HG03095 (cell line): ENCODE measurements around the gene TGM1.

Source experiments
- ATAC-seq: cut with Tn5 transposase; IDR thresholded peaks from one replicate; pipeline ENCODE4 v1.9.1; 2021; ENCODE audit warnings: moderate library complexity; ENCODE audit not compliant: unreplicated experiment

The TGM1 gene

DNA sequence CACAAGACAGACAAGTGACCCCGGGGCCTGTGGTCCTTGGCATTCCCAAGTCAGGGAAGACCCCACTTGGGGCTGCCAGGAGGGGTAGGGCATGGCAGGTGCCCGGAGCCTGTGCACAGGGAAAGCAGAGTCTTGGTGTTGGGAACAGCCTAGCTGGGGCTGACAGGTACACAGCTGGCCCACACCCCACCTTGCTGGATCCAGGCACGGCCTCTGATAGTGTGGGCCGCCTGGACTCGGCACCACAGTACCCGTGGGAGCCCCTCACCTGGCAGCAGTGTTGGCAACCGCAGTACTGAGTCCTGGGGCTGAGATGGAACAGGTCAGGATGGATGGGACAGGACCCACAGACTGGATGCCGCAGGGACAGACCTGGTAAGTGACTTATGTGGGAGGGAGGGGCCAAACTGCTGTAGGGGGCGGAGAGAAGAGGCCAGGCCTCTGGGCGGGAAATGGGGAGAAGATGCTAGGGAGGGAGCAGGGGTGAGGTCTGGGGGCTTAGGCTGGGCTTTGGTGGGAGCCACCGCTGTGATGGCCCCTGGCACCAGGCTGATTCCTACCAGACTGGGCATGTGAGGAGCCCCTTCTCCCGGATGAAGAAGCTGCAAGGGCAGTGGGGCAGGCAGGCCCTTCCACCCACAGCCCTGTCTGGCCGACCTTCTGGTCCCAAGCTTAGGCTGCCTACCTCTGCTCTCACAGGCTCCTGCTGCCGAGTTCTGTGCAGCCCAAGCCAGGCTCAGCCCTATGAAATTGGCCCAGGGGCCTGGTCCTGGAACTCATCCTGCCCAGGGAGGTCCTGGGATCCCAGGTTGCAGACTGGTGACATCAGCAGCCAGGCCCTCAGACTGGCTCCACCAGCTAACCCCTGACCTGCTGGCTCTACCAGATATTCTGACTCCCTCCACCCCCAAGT, at the start of gene TGM1:
Gene TGM1, minus strand, starts transcription at position 357 of the 913 bp plus-strand sequence. CDS start 825 bp downstream, outside the sequence.
- ATAC-seq = no peak

DNA sequence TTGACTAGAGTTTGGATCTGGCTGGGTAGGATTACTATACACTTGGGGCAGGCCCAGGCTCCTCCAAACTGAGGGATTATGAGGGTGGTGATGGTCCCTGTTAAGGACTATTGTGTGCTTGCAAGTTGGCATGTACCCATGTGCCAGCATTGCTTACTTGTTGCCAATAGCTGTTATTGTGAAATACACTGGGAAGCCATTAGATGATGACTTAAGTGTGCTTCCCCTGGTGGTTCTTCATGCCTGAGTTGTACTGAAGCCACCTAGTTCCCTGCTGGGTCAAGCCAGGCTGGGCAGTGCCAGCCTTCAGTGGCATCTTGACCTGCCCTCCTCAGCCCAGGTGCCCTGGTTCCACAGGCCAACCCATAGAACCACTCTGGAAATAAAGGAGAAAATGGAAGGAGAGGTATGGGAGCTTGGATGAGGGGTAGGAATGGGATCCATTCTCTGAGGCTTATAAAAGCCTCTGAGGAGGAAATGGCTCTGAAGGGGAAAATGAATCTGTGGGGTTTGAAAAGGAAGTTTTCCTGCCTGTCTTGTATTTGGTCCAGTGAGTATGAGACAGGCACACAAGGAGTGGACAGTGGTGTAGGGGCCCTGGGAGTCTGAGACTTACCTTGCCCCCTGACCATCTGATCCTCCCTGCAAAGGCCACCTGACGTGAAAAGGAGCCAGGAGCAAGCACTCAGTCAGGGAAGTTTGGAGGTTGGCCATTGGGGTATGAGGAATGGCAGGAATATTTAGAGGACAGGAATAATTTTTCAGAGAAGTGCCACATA, 49.0 kb upstream of the TGM1 start:
- ATAC-seq = no peak

DNA sequence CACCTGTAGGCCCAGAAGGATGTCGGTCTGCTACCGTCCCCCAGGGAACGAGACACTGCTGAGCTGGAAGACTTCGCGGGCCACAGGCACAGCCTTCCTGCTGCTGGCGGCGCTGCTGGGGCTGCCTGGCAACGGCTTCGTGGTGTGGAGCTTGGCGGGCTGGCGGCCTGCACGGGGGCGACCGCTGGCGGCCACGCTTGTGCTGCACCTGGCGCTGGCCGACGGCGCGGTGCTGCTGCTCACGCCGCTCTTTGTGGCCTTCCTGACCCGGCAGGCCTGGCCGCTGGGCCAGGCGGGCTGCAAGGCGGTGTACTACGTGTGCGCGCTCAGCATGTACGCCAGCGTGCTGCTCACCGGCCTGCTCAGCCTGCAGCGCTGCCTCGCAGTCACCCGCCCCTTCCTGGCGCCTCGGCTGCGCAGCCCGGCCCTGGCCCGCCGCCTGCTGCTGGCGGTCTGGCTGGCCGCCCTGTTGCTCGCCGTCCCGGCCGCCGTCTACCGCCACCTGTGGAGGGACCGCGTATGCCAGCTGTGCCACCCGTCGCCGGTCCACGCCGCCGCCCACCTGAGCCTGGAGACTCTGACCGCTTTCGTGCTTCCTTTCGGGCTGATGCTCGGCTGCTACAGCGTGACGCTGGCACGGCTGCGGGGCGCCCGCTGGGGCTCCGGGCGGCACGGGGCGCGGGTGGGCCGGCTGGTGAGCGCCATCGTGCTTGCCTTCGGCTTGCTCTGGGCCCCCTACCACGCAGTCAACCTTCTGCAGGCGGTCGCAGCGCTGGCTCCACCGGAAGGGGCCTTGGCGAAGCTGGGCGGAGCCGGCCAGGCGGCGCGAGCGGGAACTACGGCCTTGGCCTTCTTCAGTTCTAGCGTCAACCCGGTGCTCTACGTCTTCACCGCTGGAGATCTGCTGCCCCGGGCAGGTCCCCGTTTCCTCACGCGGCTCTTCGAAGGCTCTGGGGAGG, 47.9 kb upstream of the TGM1 start, which contains the start of gene LTB4R:
Gene LTB4R, plus strand, starts transcription at position 857 of the 959 bp plus-strand sequence. CDS start 4,150 bp downstream, outside the sequence.
- ATAC-seq = peak; percentile 70

DNA sequence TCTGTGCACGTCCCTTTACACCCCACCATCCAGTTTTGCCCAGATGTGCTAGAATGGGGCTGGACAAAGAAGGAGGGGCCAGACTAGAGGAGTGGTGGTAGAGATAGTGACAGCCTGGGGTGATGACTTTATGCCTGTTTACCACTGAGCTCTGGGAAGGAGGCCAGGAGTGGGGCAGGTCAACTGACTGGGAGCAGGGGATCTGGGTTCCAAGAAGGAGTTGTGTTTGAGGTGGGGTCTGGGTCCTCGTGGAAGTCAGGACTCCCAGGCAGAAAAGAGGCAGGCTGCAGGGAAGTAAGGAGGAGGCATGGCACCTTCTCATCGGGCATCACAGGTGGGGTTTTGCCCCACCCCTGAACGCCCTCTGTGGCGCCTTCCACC, 47.3 kb upstream of the TGM1 start:
- ATAC-seq = no peak

DNA sequence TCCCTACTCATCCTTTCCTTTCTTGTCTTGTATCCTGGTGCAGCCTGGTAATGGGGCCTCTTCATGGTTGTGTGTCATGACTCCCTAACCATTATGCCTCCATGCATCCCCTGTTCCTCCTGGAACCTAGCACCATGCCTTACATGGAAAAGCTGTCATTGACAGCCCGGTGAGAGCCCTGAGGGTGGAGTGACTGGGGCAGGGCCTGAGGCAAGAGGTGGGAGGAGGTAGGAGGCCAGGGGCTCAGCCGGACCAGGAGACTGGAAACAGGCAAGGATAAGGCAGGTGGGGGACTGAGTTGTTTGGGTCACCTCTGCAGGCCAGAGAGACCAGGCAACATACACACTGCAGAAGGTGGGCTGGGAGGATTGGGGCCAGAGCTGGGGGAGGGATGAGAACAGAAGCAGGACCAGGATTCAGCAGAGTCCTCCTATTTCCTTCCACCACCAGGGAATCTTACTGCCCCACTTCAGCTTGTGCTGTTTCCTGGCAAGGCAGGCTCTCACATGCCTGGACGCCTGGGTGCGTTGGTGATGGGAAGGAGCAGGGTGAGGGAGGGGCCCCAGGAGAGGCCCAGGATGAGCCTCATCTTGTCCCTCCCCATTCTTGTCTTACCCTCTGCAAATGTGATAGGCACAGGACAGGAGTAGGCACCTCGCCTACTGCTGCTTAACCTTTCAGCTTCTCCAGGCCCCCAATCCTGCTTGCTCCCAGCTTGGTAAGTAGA, 46.7 kb upstream of the TGM1 start, which contains the start of gene LTB4R2:
Gene LTB4R2, plus strand, starts transcription at position 603 of the 727 bp plus-strand sequence. CDS start 525 bp downstream, outside the sequence.
- ATAC-seq = no peak

DNA sequence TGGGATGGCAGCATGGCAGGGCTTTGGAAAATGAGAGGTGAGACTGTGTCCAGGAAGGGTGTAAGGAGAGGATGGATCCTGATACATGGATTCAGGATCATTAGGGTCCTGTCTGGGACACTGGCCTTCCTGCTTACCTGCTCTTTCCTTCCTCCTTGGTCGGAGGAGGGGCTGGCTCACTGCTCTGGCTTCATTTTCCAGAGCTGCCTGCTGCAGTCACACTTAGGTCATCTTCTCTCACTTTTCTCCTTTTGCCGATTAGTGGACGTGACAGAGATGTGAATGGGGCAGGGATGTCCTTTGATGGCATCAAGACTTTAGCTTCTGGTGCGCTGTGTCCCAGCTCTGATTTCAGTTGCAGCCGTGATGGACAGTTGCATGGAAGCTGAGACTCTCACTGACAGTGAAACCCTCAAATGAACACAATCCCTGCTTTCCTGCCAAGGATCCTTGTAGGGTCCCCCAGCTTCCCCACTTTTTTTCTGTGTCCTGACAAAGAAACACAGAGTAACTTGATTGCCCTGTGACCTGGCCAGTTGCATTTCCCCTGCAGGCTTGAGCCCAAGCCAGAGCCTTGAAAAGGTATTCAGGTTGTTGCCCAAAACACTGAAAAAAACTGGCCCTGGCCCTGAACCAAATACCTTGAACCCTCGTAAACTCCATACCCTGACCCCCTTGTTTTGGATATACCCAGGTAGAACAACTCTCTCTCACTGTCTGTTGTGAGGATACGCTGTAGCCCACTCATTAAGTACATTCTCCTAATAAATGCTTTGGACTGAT, 45.6 kb upstream of the TGM1 start:
- no peak for ATAC-seq

DNA sequence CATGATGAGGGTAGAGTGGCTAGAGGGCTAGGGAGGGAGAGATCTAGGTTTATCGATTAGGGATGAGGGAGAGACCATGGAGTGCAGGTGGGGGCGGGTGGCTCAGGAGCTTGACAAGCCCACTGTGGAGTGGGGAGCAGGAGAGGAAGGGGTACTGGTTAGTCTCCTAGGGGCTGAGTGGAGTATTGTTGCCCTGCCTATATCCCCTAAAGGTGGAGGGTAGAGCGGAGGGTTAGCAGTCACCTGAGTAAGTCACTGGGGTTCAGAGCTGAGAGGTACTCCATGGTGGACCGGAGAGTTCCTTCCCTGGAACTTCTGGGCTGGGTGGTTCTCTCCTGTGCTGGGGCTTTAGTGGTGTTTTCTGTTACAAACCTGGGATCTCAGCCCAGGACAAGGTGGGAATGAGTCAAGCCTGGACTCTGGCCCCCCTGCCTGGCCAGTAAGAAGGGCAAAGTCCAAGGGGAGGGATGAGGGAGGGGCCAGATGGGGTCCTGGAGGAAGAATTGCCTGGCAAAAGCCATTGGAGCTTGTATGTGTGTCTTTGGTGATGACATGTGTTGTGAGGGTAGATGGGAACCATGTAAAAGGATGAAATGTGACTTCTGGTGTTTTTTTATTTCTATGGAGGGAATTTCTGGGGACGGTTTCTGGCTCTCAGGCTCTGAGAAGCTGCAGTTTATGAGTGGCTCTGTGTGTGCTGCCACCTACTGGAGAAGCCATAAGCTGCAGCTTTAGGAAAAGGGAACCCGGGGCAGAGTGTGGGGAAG, 44.8 kb upstream of the TGM1 start, which contains the start of gene CIDEB:
Gene CIDEB, minus strand, starts transcription at position 403 of the 767 bp plus-strand sequence. Its CDS starts 119 bp downstream, at position 284.
- no peak for ATAC-seq

DNA sequence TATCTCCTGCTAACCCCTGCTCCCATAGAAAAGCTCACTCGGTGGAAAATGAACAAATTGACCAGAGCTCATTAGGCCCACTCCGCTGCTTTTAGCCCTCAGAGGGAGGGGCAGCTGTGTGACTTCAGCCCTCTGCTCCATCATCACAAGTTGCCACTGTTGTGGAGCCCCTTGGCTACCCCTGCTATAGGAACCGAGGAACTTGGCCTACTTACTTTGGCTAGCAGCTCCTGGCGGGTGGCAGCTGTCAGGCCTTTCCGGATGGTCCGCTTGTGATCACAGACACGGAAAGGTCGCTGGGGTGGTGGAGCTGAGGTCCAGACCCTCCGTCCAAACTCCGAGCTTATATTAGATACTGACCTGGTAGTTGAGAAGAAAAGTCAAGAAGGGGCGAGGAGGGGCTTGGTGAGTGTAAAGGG, 44.2 kb upstream of the TGM1 start:
- ATAC-seq = no peak

DNA sequence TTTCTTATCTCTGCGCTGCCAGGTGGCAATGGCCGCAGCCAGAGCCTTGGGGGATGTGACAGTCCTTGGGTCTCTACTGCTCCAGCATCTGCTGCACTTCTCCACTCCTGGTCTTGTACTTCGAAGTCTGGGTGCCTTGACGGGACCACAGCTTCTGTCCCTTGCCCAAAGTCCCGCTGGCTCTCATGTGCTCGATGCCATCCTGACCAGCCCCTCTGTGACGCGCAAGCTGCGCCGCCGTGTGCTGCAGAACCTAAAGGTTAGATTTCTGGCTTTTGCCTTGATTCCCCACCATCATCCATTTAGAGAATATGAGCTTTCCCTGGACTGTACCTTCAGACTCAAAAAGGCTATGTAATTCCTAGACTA, 41.0 kb upstream of the TGM1 start:
- no peak for ATAC-seq

DNA sequence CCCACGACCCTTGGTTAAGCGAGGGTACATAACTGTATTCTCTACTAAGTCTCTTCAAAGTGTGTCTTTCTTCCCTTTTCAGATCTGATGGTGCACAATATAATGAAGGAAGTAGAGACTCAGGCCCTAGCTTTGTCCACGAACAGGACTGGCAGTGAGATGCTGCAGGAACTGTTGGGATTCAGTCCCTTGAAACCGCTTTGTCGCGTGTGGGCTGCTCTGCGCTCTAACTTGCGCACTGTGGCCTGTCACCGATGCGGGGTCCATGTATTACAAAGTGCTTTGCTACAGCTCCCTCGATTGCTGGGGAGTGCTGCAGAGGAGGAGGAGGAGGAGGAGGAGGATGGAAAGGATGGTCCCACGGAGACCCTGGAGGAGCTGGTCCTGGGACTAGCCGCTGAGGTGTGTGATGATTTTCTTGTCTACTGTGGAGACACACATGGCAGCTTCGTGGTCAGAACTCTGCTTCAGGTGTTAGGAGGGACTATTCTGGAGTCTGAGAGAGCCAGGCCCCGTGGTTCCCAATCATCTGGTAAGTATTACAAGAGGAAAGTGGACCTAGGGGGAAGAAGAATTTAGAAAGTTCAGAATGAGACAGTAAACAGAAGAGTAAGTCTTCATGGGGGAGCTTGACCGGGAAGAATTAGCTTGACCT, 37.5 kb upstream of the TGM1 start:
- ATAC-seq = no peak

DNA sequence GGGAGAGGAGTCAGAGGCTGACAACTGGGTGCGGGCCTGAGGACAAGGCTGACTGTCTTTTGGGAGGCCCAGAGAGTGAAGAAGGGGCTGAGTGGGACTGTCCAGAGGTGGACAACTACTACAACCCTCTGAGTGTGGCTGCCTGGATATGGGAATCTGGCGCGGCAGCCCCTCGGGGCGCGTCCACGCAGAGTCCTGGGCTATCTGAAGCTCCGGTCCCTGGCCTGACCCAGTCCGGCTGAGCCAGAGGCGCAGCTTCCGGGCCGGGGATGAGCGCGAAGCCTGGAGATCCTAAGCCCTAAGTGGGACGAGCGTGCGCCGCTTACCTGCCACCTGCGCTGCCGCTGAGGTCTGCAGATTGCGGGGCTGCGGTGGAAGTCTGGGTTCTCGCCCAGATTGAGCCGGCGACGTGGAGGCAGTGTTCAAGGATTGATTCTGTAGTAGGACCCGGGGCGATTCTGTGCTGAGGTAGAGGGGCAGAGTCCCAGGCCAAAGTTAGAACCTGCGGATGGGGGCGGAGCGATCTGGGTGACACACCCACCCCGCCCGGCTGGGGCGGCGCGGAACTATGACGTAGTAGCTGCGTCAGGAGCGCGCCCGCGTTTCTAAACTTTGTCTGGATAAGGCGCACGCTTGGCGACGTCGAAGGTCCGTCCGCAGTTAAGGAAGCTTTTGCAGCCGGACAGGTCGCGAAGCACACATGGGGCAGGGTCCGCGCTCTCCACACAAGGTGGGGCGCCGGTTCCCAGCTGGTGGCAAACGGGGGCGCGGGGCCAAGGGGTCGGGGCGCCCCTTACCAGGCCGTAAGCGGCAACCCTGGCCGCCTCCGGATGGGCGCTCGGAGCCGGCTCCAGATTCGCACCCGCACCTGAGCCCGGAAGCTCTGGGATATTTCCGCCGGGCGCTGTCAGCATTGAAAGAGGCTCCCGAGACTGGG, 36.5 kb upstream of the TGM1 start, which contains the start of the genes DHRS1 and NOP9:
Gene DHRS1, minus strand, starts transcription at position 526 of the 937 bp plus-strand sequence. CDS start 674 bp downstream, outside the sequence.
Gene NOP9, plus strand, starts transcription at position 596 of the 937 bp plus-strand sequence. Its CDS starts 105 bp downstream, at position 701.
- peak; percentile 59 for ATAC-seq

DNA sequence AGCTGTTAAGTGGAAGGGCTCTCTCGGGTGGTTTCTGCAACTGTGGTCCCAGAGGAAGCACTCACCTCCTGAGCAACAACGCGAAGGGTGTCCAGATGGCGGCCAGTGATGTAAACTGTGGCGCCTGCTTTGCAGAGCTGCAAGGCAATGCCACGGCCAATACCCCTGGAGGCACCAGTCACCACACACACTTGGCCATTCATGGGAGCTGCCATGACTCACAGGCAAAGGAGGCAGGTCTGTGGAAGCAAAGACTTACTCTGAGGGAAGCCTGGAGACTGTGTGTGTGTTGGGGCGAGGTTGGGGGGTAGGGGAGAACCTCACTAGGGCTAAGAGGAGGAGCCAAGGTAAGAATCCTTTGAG, 35.9 kb upstream of the TGM1 start:
- ATAC-seq = no peak

DNA sequence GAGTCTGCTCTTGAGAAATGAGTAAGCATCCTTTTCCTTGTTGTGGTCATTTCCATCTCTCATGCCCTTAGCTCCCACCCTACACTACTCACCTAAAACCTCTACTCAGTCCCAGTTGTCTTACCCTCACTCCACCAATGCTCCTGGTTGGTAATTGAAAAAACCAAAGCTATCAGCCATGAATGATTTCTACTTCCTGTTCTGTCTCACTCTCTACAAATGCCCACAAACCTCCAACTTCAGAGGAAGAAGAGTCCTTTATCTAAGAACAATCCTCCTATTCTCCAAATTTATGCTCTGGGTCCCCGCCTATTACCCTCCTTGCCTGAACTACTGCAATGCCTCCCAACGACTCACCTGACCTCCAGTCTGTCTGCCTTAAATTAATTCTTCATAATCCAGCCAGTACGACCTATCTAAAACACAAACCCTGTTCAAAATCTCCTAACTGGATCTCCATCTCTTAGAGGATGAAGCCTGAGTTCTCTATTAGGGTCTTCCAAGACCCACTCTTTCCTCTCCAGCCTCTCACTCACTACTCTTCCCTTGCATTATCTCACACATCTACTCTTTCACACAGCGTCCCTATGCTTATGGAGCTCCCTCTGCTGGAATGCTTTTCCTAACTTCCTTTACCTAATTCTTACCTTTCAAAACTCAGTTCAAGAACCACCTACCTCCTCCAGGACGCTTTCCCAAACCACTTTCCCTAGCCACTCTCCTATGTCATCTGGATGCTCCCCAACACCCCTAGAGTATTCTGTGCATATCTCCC, 34.4 kb upstream of the TGM1 start:
- no peak for ATAC-seq

DNA sequence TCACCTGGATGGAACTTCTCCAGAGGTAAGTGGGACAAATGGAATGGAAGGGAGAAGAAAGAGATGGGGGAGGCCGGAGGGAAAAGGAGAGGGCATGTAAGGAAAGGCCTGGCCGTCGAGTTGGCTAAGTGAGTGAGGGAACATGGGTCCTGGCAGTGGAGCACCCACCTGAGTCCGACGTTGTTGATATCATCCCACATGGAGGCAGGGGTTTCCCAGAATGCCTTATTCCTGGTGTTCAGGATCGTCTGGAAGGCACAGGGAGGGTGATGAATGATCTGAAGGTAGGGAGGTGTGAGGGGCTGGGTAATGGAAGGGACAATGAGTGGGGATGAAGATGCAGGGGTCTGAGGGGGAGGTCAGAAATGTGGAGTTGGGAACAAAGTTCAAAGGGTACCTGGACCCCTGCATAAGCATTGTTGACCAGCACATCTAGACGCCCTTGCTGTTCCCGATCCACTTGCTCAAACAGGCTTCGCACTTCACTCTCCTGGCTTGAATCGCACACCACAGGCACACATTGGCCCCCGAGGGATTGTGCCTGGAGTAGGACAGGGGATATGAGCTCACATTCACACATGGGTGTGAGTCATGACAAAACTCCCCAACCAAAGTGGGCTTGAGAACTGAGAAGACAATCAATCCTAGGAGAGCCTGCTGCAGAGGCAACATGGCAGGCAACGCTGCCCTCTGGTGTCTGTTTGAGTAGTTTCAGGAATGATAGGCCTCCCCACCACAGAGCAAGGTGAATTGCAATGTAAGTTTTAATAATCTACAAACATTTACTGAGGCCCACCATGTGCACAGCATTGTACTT, 33.6 kb upstream of the TGM1 start:
- peak; percentile 47 for ATAC-seq

DNA sequence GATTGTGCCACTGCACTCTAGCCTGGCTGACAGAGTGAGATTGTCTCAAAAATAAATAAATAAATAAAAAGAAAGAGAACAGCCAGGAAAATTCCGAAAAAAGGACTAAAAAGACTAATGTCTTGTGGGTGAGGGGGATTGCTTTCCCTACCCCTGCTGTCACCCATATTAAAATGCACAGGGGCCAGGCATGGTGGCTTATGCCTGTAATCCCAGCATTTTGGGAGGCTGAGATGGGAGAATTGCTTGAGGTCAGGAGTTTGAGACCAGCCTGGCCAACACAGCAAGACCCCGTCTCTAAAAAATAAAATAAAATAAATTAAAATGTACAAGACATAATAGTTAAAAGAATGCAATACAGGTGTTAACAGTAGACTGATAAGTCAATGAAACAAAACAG, 30.5 kb upstream of the TGM1 start:
- no peak for ATAC-seq
